Ecto neural progenitor cell (in vitro differentiated cells): ENCODE data around the gene THUMPD3.

ENCODE experiments used
- DNase-seq: peaks from one replicate; pipeline ENCODE4 v3.0.0-alpha.2; 2018; ENCODE audit warnings: low spot score

The THUMPD3 gene

GRCh38 chr3:9420850-9421549 lies 58.1 kb downstream of the THUMPD3 start:
- DNase-seq = no peak

DNA sequence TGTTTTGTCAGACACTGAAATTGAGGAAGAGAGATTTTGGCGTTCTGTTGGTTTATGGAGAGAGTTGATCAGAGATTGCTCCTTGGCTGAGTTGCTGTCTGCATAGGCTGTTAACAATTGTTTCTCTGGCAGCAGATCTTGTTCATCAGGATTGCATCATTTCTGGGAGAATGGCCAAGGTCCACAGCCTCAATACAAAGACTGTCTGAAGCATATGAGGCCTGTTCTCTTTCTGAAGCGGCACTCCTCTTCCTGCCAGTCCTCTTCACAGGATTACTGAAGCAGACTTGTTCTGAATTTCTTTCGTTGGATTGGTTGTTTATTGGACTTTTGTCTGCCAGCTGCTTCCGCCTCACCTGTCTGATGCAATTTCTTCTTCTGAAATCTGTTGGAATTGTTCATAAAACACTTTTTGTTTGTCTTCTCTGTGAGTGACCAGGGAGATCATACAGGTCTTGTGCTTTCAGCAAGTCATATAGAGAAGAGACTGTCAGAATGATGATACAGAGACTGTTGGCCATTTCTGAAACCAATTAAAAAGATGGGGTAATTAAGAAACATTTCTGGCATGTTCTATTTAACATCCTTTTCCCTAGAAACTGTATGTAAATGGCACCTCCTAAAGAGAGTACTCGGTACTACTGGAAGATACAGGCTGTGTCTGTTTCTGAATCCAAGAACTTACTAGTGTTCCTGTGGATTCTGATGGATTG lies 60.0 kb downstream of the THUMPD3 start:
- peak; percentile 47 for DNase-seq

GRCh38 chr3:9428411-9428810 lies 65.6 kb downstream of the THUMPD3 start:
- no peak for DNase-seq

GRCh38 chr3:9430733-9431132 lies 67.9 kb downstream of the THUMPD3 start:
- no peak for DNase-seq

- no peak for DNase-seq
These were observed 71.0 kb downstream of the THUMPD3 start for GRCh38 chr3:9433627-9434521.

DNA sequence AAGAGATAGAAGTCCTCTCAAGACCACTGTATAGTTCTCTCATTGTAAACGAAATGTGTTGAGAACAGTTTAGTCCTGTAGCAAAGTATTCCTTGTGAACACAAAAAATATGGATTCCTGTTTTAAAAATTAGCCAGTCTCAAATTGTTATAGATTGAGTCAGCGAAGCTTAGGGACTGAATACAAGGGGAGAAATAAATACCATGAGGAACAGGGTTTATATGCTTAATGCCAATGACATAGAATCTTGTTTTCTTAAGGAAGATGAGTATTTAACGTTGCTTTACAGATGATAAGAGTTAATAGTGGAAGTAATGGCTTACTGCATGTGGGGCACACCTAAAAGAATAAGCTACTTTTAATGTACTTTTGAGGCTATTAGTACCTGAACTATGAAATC lies 72.5 kb downstream of the THUMPD3 start:
- DNase-seq = no peak
